ENCODE measurements around the gene WDR1. TPM values are rescaled to one million over a fixed set of nuclear protein-coding genes. Genes with fewer than 3 reads are reported as not detected.

The WDR1 gene
- total RNA-seq, 2 experiments from 2014 or later: 197 to 198 TPM

- CTCF ChIA-PET: interaction anchor here (1.1 kb wide), 1 partner anchor 389 kb away, joined by 3 read pairs; no protein-coding TSS in a partner anchor
These were observed 43.8 kb upstream of the WDR1 start for GRCh38 chr4:10160281-10160856.

GRCh38 chr4:10159671-10160070 lies 43.1 kb upstream of the WDR1 start:
- peaks cover 37% of the 10 kb centered on the region for H3K4me1 Mint-ChIP-seq (ENCODE audit: low read depth)
- no peak for TF ChIP-seq CTCF (IDR thresholded peaks at IDR 0.05)
- POLR2A ChIA-PET: interaction anchor here (3.3 kb wide), 1 partner anchor 42 kb away, joined by 25 read pairs; the partner anchor contains the start of gene WDR1
- Histone ChIP-seq H3K36me3 (ENCODE audit: insufficient read depth, low read length) (no peaks in the 10 kb centered on the region), H3K4me1 (ENCODE audit: insufficient read depth, low read length) (peaks cover 39% of the 10 kb centered on the region), H3K9me3 (ENCODE audit: control insufficient read depth in 1 of 2, insufficient read depth in 1 of 2, low read length in 2 of 2) (no peaks in the 10 kb centered on the region), H3K27me3 (ENCODE audit: control insufficient read depth in 1 of 2, insufficient read depth in 2 of 2, low read length in 2 of 2) (no peaks in the 10 kb centered on the region), H3K27ac (ENCODE audit: low read depth in 1 of 2, low read length in 2 of 2) (no peak overlapping the region), H3K4me3 (ENCODE audit: low read length) (no peak overlapping the region)
- ATAC-seq (ENCODE audit: poor library complexity) (no peak), DNase-seq (no peak)
- H3K36me3 Mint-ChIP-seq (ENCODE audit: low read depth): no peaks in the 10 kb centered on the region
- H3K9me3 Mint-ChIP-seq: no peaks in the 10 kb centered on the region
- intact Hi-C loops (cut with DNase I, micrococcal nuclease): loop anchor here (5.0 to 10.0 kb wide), 3 partner anchors 42 to 245 kb away; partner anchors contain the start of gene WDR1 (in 1 of the 2)
- CTCF ChIA-PET: interaction anchor here (1.0 to 1.6 kb wide), 2 partner anchors 44 to 378 kb away, joined by 3 read pairs; no protein-coding TSS in a partner anchor
- H3K4me3 Mint-ChIP-seq: no peak overlapping the region
- no peak overlapping the region for H3K27ac Mint-ChIP-seq
- no peaks in the 10 kb centered on the region for H3K27me3 Mint-ChIP-seq

More at GRCh38 chr4:10160281-10160856, 43.8 kb upstream of the WDR1 start:
- no peaks in the 10 kb centered on the region for H3K27me3 ChIP-seq (ENCODE audit: control insufficient read depth in 1 of 2, insufficient read depth in 2 of 2, low read length in 2 of 2)
- TF ChIP-seq CTCF (IDR thresholded peaks at IDR 0.05): no peak
- H3K4me3 ChIP-seq (ENCODE audit: low read length): no peak overlapping the region
- intact Hi-C loops (cut with DNase I, micrococcal nuclease): loop anchor here in 1 of 2 experiments (10.0 kb wide), 1 partner anchor 244 kb away; no protein-coding TSS in a partner anchor
- H3K36me3 ChIP-seq (ENCODE audit: insufficient read depth, low read length): no peaks in the 10 kb centered on the region
- DNase-seq (peak in 3 of 14 experiments; percentile 33 to 57 (median 49)), ATAC-seq (ENCODE audit: poor library complexity) (no peak)
- H3K27ac Mint-ChIP-seq: peak overlapping the region; percentile 20
- H3K27ac ChIP-seq (ENCODE audit: low read depth in 1 of 2, low read length in 2 of 2): no peak overlapping the region
- POLR2A ChIA-PET: no interaction called here
- H3K4me1 ChIP-seq (ENCODE audit: insufficient read depth, low read length): peaks cover 39% of the 10 kb centered on the region
- no peak overlapping the region for H3K4me3 Mint-ChIP-seq
- no peaks in the 10 kb centered on the region for H3K36me3 Mint-ChIP-seq (ENCODE audit: low read depth)
- no peaks in the 10 kb centered on the region for H3K9me3 ChIP-seq (ENCODE audit: control insufficient read depth in 1 of 2, insufficient read depth in 1 of 2, low read length in 2 of 2)
- no peaks in the 10 kb centered on the region for H3K9me3 Mint-ChIP-seq
- H3K4me1 Mint-ChIP-seq (ENCODE audit: low read depth): peaks cover 37% of the 10 kb centered on the region
- no peaks in the 10 kb centered on the region for H3K27me3 Mint-ChIP-seq

- H3K27ac ChIP-seq (ENCODE audit: low read depth in 1 of 2, low read length in 2 of 2): no peak overlapping the region
- no peaks in the 10 kb centered on the region for H3K9me3 ChIP-seq (ENCODE audit: control insufficient read depth in 1 of 2, insufficient read depth in 1 of 2, low read length in 2 of 2)
- H3K9me3 Mint-ChIP-seq: no peaks in the 10 kb centered on the region
- peak overlapping the region; percentile 65 for H3K27ac Mint-ChIP-seq
- no peaks in the 10 kb centered on the region for H3K27me3 ChIP-seq (ENCODE audit: control insufficient read depth in 1 of 2, insufficient read depth in 2 of 2, low read length in 2 of 2)
- H3K27me3 Mint-ChIP-seq: no peaks in the 10 kb centered on the region
- H3K36me3 Mint-ChIP-seq (ENCODE audit: low read depth): no peaks in the 10 kb centered on the region
- ATAC-seq (ENCODE audit: poor library complexity): peak; percentile 62
- CTCF ChIA-PET: interaction anchor here (0.7 to 1.6 kb wide), 2 partner anchors 23 to 43 kb away, joined by 3 to 4 read pairs; no protein-coding TSS in a partner anchor
- H3K4me1 Mint-ChIP-seq (ENCODE audit: low read depth): peaks cover 37% of the 10 kb centered on the region
- no peak overlapping the region for H3K4me3 ChIP-seq (ENCODE audit: low read length)
- H3K36me3 ChIP-seq (ENCODE audit: insufficient read depth, low read length): no peaks in the 10 kb centered on the region
- TF ChIP-seq CTCF (IDR thresholded peaks at IDR 0.05): no peak
- peak in 4 of 14 experiments; percentile 3 to 33 (median 11) for DNase-seq
- POLR2A ChIA-PET: interaction anchor here (1.4 to 3.3 kb wide), 2 partner anchors 39 to 41 kb away, joined by 3 to 25 read pairs; partner anchors contain the start of gene WDR1
- H3K4me1 ChIP-seq (ENCODE audit: insufficient read depth, low read length): peaks cover 39% of the 10 kb centered on the region
- intact Hi-C loops (cut with DNase I, micrococcal nuclease): loop anchor here (5.0 kb wide), 2 partner anchors 41 to 244 kb away; partner anchors contain the start of gene WDR1 (in 1 of the 2)
- H3K4me3 Mint-ChIP-seq: no peak overlapping the region
These were observed 41.8 kb upstream of the WDR1 start for GRCh38 chr4:10158333-10158942.

Data from CD4-positive, alpha-beta T cell (primary cell).